ENCODE measurements around the gene PANK1.

DNA sequence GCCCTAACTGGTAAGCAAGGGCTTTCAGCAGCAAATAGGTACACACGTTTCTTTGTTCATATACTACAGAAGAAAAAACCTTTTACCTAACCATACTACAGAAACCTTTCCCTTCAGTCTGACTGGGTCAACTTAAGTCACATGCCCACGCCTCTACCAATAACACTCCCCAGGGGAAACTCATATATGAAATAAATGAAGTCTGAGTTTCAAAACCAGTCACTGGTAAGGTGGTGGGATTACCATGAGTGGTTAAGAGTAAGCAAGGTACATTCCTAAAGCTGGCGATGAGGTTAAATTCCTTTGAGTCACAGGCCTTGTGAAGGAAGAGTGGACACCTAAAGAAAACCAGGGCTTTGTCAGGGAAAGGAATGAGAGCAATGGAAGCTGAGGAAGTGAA lies 34.9 kb upstream of the PANK1 start:
- TF ChIP-seq, protein P1, sequence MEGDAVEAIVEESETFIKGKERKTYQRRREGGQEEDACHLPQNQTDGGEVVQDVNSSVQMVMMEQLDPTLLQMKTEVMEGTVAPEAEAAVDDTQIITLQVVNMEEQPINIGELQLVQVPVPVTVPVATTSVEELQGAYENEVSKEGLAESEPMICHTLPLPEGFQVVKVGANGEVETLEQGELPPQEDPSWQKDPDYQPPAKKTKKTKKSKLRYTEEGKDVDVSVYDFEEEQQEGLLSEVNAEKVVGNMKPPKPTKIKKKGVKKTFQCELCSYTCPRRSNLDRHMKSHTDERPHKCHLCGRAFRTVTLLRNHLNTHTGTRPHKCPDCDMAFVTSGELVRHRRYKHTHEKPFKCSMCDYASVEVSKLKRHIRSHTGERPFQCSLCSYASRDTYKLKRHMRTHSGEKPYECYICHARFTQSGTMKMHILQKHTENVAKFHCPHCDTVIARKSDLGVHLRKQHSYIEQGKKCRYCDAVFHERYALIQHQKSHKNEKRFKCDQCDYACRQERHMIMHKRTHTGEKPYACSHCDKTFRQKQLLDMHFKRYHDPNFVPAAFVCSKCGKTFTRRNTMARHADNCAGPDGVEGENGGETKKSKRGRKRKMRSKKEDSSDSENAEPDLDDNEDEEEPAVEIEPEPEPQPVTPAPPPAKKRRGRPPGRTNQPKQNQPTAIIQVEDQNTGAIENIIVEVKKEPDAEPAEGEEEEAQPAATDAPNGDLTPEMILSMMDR (IDR thresholded peaks at IDR 0.05; ENCODE audit: low read depth, low read length, poor library complexity, severe bottlenecking): no peak
- no peak for TF ChIP-seq EZH2phosphoT487 (IDR thresholded peaks at IDR 0.05; ENCODE audit: borderline replicate concordance, low read length)

Data from DOHH2 (cell line).